HG03442 (cell line): ENCODE results near the gene ARHGAP12.
"Not testable (repeated sequence)": the region's sequence is repeated elsewhere in the genome, so short reads cannot be mapped to it uniquely, and the experiment has no call there.

Experiments
- ATAC-seq: cut with Tn5 transposase; IDR thresholded peaks from one replicate; pipeline ENCODE4 v1.9.1; 2021; ENCODE audit warnings: mild to moderate bottlenecking, moderate library complexity; ENCODE audit not compliant: unreplicated experiment

Gene ARHGAP12, protein sequence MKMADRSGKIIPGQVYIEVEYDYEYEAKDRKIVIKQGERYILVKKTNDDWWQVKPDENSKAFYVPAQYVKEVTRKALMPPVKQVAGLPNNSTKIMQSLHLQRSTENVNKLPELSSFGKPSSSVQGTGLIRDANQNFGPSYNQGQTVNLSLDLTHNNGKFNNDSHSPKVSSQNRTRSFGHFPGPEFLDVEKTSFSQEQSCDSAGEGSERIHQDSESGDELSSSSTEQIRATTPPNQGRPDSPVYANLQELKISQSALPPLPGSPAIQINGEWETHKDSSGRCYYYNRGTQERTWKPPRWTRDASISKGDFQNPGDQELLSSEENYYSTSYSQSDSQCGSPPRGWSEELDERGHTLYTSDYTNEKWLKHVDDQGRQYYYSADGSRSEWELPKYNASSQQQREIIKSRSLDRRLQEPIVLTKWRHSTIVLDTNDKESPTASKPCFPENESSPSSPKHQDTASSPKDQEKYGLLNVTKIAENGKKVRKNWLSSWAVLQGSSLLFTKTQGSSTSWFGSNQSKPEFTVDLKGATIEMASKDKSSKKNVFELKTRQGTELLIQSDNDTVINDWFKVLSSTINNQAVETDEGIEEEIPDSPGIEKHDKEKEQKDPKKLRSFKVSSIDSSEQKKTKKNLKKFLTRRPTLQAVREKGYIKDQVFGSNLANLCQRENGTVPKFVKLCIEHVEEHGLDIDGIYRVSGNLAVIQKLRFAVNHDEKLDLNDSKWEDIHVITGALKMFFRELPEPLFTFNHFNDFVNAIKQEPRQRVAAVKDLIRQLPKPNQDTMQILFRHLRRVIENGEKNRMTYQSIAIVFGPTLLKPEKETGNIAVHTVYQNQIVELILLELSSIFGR

DNA sequence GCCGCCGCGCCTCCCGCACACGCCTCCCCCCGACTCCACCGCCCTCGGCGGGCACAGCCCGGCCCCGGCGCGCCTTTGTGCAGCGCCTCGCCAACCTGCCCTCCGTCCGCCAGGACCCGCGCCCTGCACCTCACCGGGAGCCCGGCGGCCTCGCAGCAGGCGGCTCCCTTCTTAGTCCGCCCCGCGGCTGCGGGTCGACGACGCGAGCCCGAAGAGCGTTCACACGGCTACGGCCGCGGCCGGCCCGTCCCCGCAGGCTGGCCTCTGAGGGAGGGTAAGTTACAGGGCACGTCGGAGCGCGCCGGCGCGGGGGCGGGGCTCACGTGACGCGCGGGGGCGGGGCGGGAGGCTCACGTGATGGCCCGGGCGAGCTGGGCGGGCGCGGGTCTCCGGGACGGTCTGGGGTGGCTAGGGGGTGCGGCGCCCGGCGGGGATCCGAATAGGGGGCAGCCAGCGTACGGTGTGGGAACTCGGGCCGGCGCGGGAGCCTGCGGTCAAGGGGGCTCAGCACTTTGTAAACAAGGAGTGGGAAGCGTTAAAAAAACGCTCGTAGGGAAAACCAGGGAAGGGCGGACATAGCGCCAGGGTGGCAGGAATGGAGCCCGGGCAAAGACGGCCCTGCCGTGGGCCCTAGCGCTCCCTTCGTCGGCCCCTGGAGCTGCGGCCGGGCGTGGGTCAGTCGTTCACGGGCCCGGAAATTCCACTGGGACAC is at the start of gene ARHGAP12:
ARHGAP12 (minus strand) TSS at position 283 of the 712 bp plus-strand sequence. CDS start 19,976 bp downstream, outside the sequence.
- peak; percentile 73 for ATAC-seq

DNA sequence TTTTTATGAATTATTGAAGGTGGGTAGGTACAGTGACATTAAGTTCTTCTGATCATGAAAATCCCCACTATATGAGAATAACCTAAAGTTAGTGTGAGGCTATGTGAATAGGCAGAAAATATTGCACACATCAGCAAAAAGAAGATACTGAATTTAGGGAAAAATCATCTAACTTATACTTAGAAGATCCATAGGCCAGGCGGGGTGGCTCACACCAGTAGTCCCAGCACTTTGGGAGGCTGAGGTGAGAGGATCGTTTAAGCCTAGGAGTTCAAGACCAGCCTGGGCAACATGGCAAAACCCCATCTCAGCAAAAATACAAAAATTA is 49.5 kb upstream of the ARHGAP12 start:
- no peak for ATAC-seq

DNA sequence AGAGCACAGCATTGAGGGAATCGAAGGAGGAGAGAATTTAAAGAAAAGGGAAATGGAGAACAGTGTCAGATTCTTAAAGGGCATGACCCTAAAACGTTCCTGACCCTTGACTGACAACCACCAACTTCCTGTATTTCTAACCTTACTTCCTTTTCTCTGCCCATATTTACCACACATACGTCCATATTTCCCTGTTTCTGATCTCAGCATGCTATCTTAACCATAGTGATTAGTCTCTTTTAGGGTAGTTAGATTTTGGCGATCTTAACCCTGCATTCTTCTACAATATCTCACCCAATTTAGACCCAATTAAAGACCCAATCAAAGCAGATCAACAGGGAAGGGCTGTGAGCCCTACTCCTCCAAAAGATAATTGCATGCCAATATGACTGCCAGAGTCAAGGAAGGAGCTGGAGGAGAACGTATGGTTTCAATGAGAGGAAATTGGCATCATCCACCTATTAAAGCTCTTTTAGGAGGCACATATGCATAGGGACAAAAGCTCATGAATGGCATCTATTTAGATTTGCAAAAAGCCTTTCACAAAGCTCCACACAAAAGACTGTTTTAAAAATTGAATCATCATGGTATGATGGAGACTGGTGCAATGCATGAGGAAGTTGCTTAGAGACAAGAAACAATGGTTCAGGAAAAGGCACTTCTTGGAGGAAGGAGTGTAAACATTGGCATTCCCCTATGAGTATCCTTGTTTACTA is 49.0 kb upstream of the ARHGAP12 start:
- ATAC-seq, result no peak

DNA sequence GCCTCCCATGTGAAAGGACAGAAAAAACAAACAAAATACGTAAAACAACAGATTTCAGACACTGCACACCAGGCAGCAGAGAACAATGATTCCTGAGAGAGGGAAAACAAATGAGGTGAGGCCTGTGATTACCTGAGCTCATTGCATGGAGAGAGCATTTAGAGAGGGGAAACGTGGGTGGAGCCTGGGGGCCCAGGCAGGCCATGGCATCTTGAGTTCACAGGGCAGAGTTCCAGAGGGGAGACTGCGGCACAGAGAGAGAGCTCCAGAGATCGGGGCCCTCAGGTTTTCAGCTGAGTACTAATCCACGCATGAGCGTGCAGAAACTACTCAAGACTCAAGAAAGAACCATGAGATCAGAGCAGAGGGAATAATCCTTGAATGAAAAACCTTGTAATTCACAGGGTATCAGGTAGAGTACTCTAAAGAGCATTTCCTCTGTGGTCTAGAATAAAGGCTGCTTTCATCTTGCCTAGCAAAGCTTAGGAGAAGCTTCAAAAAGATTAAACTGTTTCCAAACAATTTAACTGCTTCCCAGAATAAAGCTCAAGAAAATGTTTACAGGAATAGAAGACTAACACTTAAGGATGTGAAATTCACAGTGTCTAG is 46.6 kb upstream of the ARHGAP12 start:
- ATAC-seq, result no peak

DNA sequence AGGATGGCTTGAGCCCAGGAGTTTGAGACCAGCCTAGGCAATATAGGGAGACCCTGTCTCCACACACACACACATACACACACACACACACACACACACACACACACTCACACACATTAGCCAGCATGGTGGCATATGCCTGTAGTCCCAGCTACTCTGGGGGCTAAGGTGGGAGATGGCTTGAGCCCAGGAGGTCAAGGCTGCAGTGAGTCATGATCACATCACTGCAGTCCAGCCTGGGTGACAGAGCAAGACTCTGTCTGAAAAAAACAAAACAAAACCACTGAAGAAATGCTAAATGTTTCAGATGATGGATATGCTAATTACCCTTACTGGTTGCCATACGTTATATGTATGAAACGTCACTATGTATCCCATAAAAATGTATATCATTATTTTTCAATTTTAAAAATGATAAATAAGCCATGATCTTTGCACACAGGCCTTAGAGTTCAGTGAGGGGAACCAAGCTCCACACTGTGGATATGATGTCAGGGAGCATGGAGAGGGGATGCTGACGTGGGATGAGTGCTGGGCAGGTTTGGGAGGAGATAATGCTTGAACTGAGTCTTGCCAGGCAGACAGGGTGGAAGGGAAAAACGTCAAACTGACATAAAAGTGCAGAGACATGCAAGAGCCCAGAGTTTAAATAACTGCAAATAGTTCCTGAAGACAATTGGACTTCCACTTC is 45.9 kb upstream of the ARHGAP12 start:
- ATAC-seq, result no peak

DNA sequence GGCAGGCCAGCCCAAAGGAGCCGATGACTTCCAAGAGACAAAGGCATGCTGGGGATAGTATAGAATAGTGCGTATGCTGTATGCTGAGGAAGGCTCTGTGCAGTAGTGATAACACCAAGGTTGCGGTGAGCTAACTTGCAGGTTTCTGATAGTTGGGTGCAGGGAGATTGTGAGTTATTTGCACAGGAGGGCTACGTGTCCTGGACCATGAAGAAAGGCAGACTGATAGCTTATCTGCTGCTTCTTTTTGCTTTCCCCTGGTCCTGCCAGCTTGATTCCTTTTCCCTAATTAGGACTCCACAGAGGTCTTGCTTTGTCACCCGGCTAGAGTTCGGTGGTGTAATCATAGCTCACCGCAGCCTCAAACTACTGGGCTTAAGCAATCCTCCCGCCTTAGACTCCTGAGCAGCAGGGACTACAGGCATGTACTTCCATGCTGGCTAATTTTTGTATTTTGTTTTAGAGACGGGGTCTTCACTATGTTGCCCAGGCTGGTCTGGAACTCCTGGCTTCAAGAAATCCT is 43.9 kb upstream of the ARHGAP12 start:
- ATAC-seq, result no peak

GRCh38 chr10:31969847-31970246 is 41.2 kb upstream of the ARHGAP12 start:
- ATAC-seq, result not testable (repeated sequence)

DNA sequence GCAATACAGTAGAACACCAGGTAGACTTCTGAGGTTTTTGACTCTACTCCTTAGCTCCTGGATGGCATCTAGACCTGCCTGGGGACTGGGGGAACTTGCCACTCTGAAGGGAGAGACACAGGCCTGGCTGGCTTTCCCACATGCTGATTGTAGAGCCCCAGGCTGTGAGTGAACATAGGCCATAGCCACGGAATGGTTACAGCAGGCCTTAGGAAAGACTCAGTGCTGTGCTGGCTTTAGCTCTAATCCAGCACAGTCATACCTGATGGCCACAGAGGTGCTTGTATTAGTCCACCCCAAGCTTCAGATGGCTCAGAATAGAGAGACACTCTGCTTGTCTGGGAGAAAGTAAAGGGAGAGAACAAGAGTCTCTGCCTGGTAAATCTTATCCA is 35.0 kb upstream of the ARHGAP12 start:
- no peak for ATAC-seq

DNA sequence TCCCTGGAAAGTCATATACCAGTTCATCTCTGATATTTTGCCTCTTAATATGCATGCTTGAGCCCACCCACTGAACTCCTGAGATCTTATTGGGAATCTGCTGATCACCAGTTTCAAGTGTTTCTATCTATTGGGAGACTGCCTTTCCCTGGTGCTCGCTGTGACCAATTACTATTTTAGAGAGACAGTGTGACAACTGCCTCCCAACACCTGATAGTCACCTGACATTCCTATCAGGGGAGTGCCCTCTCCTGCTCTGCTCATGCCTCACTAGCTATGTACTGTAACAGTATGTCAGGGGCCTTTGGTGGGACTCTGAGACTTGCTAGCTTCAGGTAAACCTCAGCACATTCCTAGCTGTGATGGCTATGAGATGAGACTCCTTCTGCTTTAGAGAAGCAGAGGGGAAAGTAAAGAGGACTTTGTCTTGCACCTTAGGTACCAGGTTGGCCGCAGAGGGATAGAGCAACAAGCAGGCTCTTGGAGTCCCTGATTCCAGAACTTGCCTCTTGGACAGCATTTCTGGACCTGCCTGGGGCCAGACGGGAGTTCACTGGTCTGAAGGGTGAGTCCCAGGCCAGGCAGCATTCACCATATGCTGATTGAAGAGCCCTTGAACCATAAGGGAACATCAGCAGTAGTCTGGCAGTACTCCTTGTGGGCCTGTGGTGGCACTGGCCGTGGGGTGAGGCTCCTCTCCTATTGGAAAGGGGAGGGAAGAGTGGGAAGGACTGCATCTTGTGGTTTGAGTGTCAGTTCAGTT is 34.4 kb upstream of the ARHGAP12 start:
- ATAC-seq, result no peak

DNA sequence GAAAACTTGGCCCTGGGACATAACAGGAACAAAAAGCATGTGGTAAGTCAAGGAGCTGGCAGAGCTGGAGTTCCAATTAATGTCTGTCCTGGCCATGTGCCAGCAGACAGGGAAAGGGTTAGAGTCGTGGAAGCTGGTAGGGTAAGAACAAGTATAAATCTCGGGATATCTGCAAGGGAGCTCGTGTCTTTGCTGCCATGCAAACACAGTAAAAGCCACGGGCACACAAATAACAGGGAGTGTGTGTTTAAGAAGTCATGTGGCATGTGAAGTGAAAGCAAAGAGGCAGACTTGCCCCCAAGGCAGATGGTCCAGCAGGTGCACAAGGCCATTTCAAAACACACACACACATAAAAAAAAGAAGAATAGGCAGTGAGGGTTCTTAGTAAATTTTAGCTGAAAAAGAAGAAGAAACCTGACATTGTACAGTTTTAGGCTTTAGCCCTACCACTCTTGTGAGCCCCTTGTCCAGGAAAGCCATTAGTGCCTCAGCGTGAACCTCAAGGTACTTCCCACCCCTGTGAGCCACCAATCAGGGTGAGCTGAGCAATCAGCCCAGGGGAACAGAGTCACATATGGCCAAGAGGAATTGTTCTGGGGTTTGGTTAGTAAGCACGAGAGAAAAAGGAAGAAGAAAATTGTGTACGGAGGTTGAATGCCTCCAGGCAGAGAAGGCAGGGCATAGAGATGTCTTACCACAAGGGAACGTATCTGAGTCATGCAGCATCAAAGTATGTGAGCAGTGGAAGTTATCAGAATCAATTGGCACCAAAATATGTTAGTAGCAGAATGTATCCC is 32.8 kb upstream of the ARHGAP12 start:
- ATAC-seq, result peak; percentile 79

DNA sequence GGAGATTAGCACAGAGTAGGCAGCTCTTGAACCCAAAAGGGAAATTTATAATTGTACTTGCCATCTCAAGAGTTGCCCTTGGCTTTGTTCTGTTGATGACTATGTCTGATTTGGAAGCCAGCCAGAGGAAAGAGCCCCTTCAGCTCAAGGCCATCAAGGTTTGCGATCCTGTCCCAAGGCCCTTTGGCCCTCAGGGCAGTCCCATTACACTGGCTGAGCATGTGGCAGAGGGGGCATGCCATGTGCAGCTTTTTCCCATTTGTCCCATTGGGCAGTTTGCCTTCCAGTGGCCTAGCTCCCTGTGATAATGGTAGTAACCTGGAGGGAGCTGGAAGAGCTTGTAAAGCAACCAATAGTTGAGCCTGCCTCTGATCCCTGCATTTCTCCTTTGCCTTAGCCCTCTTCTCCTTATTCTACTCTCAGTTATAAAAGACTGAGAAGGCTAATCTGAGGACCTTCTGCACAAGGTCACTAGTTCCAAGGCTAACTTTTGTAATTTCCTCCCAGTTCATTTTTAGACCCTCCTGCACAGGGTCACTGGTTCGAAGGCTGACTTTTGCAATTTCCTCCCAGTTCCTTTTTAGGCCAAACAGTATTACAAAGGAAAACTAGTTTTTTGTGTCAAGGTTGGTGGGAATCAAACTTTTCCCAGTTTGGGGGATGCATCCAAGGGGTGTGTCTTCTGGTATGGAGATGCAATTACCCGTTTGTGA is 31.0 kb upstream of the ARHGAP12 start:
- ATAC-seq, result no peak

DNA sequence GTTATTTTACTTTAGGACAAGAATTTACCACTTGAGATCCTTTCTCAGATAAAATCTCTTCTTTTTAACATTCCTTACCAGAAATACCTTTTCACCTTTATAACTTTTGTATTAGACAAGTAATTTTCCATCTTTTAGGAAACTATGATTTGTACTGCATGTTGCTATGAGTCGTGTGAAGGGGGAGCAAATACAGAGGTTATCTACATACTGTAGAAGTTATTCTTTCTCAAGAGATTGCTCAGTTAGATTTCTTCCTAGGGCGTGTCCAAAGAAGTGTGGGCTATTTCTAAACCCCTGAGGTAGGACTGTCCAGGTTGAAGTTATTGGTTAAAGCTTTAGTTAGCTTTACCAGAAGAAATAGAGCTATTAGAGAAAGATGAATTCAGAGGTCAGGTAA is 30.2 kb upstream of the ARHGAP12 start:
- no peak for ATAC-seq

GRCh38 chr10:31956200-31956946 is 27.7 kb upstream of the ARHGAP12 start:
- no peak for ATAC-seq

- no peak for ATAC-seq
Measured at GRCh38 chr10:31954410-31955191, 26.0 kb upstream of the ARHGAP12 start.

DNA sequence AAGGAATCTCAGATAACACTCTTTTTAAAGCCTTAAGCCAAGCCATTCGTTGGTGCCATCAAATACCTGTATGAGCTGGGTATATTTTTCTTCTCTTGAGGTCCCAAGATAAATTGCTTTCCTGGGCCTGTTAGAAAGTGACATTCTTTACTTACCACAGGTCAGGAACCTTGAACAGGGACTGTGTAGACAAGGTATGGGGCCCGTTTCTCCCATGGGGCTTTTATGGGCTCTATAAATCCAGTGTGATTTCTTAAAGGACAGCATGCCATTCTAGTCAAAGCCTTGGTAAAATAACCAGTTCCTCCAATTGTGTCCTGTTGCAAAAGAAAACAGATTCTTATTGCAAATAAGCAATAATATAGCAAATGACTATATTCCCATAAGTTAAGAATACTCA is 24.8 kb upstream of the ARHGAP12 start:
- ATAC-seq, result no peak

DNA sequence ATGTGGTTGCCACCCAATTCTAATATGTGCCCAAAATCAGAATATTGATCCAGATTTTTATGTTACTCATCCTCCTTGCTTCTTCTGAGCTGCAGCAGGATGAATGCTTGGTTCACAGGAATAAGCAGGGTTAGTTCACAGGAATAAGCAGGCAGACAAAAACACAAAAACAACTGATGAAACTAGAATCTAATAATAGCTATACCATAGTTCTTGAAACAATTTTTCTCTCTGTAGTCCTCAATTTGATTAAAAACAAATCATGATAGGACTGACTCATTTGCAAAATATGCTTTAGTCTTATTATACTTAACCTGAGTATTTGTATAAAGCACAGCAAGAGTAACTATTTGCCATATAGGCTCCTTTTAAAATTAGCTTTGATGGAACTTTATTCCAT is 24.4 kb upstream of the ARHGAP12 start:
- ATAC-seq, result no peak
